Erythroblast (primary cell): ENCODE results near the gene LINGO1.

Experiments used
- GATA1 ChIP-seq: IDR thresholded peaks from 2 replicates; pipeline ENCODE4 v1.6.1; 2011; ENCODE audit warnings: low read depth, mild to moderate bottlenecking, control low read depth, low read length, moderate library complexity
- POLR2A ChIP-seq: IDR thresholded peaks from 2 replicates; pipeline ENCODE4 v1.6.1; 2011; ENCODE audit warnings: mild to moderate bottlenecking, low read length

GRCh38 chr15:77672135-77672534, 39.4 kb upstream of the LINGO1 start:
- TF ChIP-seq POLR2A (no peak), GATA1 (no peak)
